Stomach (tissue), 4 donors: ENCODE measurements around the gene GNAI1.

Source experiments
- EP300 ChIP-seq: sonication (generic); formaldehyde crosslinking; IDR thresholded peaks from one replicate; pipeline ENCODE4 v1.6.1; 2017; ENCODE audit warnings: antibody characterized with exemption
- POLR2A ChIP-seq, 4 donors: fragments of 450-650 bp; IDR thresholded peaks; one replicate each; pipeline ENCODE4 v1.6.1; 2016; ENCODE audit warnings: antibody characterized with exemption in 4 of 4, control low read depth in 2 of 4, mild to moderate bottlenecking in 1 of 4, moderate library complexity in 1 of 4
- POLR2AphosphoS5 ChIP-seq, 3 donors: sonication (generic); formaldehyde crosslinking; IDR thresholded peaks; one replicate each; pipeline ENCODE4 v1.6.1; 2016; ENCODE audit warnings: antibody characterized with exemption in 3 of 3
- TF ChIP-seq, protein P1 (sequence below), 7 experiments: fragments of 450-650 bp in 4 of 7; fragments of 200-600 bp in 3 of 7; sonication (generic) in 3 of 7; IDR thresholded peaks; one replicate each; pipeline ENCODE4 v1.5.1; 2016 to 2019; ENCODE audit warnings: antibody characterized with exemption in 7 of 7, control low read depth in 2 of 7, mild to moderate bottlenecking in 1 of 7

DNA sequence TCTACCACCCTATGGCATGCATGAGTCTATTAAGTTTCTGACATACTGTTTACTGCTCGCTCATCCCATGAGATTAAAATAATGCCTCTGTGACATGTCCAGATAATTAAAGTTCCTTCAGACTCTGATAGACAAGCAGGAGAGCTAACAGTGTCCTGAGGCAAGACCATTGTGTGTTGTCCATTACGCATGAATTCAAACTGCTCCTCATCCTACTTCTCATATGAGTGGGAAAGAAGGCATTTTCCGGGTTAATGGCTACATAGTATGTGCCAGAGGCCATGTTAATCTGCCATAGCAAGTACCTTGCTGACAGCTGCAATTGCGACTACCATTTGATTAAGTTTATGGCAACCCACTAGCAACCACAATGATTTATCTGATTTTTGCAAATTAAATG, 113.3 kb downstream of the GNAI1 start:
- TF ChIP-seq POLR2A (IDR thresholded peaks at IDR 0.05) (no peak), POLR2AphosphoS5 (IDR thresholded peaks at IDR 0.05) (no peak), EP300 (no peak)
- TF ChIP-seq, protein P1, sequence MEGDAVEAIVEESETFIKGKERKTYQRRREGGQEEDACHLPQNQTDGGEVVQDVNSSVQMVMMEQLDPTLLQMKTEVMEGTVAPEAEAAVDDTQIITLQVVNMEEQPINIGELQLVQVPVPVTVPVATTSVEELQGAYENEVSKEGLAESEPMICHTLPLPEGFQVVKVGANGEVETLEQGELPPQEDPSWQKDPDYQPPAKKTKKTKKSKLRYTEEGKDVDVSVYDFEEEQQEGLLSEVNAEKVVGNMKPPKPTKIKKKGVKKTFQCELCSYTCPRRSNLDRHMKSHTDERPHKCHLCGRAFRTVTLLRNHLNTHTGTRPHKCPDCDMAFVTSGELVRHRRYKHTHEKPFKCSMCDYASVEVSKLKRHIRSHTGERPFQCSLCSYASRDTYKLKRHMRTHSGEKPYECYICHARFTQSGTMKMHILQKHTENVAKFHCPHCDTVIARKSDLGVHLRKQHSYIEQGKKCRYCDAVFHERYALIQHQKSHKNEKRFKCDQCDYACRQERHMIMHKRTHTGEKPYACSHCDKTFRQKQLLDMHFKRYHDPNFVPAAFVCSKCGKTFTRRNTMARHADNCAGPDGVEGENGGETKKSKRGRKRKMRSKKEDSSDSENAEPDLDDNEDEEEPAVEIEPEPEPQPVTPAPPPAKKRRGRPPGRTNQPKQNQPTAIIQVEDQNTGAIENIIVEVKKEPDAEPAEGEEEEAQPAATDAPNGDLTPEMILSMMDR (IDR thresholded peaks at IDR 0.05), result no peak
